ENCODE data around the gene CYFIP2. TPM values are rescaled to one million over a fixed set of nuclear protein-coding genes. Genes with fewer than 3 reads are reported as not detected.

Gene CYFIP2
- total RNA-seq, 2 donors from 2014 or later, result 335 to 493 TPM

DNA sequence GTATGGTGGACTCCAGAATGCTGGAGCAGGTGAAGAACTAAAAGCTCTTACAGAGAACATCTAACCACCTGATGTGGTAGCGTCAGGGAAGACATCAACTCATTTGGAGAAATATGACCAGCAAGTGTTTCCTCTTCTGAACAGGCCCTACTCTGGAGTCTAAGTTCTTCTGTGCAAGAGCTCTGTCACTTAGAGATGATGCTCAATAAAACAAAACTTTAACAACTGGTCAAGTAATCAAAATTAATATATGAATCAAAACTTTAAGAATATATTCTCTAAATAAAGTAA lies 85.8 kb downstream of the CYFIP2 start:
- H3K27ac Mint-ChIP-seq, result peak overlapping the region; percentile 94 to 100
- no peak for DNase-seq (ENCODE audit: low spot score in 2 of 2)

DNA sequence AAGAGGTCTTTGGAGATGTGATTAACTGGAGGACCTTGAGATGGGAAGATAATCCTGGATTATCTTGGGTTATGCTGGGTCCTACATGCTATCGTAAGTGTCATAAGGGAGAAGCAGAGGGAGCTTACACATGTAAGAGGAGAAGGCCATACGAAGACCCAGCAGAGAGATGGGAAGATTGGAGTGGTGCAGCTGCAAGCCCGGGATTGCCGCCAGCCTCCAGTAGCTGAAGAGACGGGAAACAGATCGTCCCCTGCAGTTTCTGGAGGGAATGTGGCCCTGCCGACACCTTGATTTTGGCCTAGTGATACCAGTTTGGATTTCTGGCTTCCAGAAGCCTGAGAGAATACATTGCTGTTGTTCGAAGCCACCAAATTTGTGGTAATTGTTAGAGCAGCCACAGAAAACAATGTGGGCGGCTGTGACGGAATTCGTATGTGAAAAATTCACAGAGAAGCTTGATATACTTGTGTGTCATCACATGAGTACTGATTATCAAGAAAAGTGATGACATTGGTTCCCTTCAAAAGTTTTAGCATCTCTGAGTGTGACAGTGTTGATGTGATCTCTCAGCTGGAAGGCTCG lies 86.9 kb downstream of the CYFIP2 start:
- DNase-seq (ENCODE audit: low spot score in 2 of 2), result peak in 1 of 2 donors; percentile 42
- Mint-ChIP-seq H3K27ac (peak overlapping the region; percentile 90 to 94), H3K36me3 (peaks cover 23 to 65% of the 10 kb centered on the region in 2 donors), H3K9me3 (peaks cover 0 to 3% of the 10 kb centered on the region in 2 donors)
- no peak for ATAC-seq

More for the DNA sequence above, 85.8 kb downstream of the CYFIP2 start:
- H3K9me3 Mint-ChIP-seq, result peaks cover 0 to 3% of the 10 kb centered on the region in 2 donors
- H3K36me3 Mint-ChIP-seq, result peaks cover 23 to 76% of the 10 kb centered on the region in 2 donors
- peak; percentile 51 to 54 for ATAC-seq

DNA sequence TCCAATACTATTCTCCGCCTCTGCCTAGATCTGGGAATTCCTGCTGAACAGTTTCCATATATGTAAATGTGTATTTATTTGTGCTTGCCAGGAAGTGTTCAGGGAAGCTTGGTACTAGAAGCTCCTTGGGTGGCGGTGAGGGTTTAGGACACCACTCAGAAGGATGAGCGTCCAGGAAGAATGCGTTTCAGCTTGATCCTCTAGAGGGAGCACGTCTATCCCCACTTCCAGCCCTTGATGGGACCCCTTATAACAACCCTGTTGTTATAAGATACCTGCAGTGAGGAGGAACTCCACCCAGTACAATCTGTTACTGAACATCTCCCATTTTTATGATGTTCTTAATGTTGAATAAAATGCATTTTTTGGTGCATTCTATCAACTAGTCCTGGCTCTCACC lies 88.9 kb downstream of the CYFIP2 start:
- no peak for DNase-seq (ENCODE audit: low spot score in 2 of 2)
- peaks cover 0 to 2% of the 10 kb centered on the region in 2 donors for H3K9me3 Mint-ChIP-seq
- ATAC-seq, result no peak
- peaks cover 30 to 66% of the 10 kb centered on the region in 2 donors for H3K36me3 Mint-ChIP-seq
- peak overlapping the region in 1 of 2 donors; percentile 56 for H3K27ac Mint-ChIP-seq

DNA sequence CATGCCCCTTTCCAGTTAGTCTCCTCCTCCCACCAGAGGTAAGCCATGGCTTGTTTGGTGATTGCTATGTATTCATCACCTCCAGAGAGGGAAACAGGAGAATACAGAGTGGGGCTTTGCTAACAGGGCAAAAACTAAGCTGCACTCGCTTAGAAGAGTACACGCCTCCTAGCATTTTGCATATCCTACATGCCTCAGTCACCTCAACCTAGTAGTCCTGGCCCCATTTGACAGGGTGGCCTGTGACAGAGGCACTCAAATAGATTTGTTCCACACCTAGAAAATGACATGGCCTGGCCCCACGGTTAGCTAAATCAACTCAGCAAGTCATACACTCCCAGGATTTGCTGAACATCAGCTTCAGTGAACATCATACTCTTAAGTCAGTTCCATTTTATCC lies 90.7 kb downstream of the CYFIP2 start:
- ATAC-seq, result no peak
- Mint-ChIP-seq H3K9me3 (no peaks in the 10 kb centered on the region), H3K36me3 (peaks cover 33 to 61% of the 10 kb centered on the region in 2 donors), H3K27ac (peak overlapping the region in 1 of 2 donors; percentile 90)
- DNase-seq (ENCODE audit: low spot score in 2 of 2), result no peak

DNA sequence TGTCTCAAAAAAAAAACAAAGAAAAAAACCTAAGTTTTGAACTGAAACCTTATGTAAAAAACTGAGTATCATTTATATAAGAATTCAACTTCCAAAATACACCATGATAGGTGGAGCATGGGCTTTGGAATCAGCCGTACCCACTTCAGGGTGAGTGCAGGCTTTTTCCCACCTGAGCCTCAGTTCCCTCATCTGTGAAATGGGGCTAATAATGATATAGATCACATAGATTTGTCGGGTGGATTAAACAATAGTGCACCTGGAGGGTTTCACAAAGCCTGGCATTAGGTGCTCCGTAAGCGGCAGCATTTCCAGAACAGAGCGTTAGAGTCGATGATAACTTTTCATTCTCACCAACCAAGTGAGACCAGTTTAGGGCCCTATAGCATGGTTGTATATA lies 91.9 kb downstream of the CYFIP2 start:
- ATAC-seq (no peak), DNase-seq (ENCODE audit: low spot score in 2 of 2) (no peak)
- Mint-ChIP-seq H3K27ac (peak overlapping the region; percentile 54 to 82), H3K9me3 (no peaks in the 10 kb centered on the region), H3K36me3 (peaks cover 26 to 50% of the 10 kb centered on the region in 2 donors)

DNA sequence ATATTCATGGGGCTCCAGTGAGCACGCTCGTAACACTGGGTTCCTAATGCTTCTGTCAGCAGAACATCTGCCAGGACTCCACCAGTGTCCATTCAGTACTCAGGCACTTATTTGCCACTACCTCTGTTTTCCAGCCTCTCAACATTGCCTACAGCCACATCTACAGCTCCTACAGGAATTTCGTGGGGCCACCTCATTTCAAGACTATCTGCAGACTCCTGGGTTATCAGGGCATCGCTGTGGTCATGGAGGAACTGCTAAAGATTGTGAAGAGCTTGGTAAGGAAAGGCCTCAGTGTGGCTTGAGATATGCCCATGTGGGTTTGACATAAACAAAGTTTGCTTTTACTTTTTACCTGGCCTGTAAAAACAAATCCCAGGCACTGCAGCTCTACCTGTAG lies 92.9 kb downstream of the CYFIP2 start:
- DNase-seq (ENCODE audit: low spot score in 2 of 2) (no peak), ATAC-seq (no peak)
- H3K36me3 Mint-ChIP-seq, result peaks cover 17 to 40% of the 10 kb centered on the region in 2 donors
- H3K27ac Mint-ChIP-seq, result peak overlapping the region in 1 of 2 donors; percentile 54
- no peaks in the 10 kb centered on the region for H3K9me3 Mint-ChIP-seq

DNA sequence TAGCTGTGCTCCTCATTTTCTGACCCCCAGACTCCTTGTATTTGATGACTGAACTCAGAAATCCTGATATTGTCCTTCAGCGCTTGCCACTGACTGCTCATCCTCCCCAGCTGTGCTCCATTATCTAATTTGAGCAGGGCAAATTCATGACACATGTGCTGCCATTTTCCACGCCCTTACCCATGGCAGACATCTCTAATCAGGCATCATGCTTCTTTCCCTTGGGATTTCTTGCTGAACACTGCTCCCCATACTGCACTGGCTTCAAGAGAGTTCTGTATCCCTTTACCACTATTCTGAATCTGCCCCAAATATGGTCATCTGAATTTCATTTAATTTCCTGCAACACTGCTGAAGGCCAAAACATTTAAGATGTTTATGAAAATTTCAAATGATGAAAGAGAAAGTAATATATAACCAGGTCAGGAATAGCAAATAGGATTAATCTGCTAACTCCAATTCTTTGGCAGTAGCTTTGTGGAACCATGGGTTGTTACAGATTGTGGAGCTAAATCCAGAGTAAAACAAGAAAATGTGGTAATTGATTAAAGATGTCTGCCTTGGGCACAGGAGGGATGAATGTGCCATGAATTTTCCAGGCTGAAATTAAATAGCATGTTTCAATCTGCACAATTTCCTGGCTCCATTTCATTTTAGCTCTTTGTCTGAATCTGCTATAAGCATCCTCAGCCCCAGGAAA lies 93.6 kb downstream of the CYFIP2 start:
- DNase-seq (ENCODE audit: low spot score in 2 of 2), result no peak
- no peak for ATAC-seq
- Mint-ChIP-seq H3K9me3 (no peaks in the 10 kb centered on the region), H3K27ac (peak overlapping the region; percentile 54 to 56), H3K36me3 (peaks cover 17 to 39% of the 10 kb centered on the region in 2 donors)

DNA sequence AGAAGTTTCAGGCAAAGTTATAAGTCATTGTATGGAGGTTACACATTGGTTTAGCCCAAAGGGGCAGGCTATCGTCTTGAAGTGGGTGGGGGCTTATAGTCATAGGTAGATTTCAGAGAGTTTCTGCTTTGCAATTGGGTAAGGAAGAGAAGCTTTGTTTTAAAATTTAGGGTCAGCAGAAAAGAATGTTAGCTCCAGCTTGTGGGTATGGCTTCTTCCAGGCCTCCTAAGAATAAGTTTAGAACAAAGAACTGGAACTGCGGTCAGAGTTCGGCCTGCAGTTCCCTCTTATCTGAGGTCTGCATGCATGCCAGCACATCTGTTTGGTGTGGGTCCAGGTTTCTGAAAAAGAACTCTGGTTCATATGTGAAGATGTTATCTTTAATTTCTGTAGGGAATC lies 96.1 kb downstream of the CYFIP2 start:
- ATAC-seq (no peak), DNase-seq (ENCODE audit: low spot score in 2 of 2) (no peak)
- Mint-ChIP-seq H3K9me3 (no peaks in the 10 kb centered on the region), H3K27ac (peak overlapping the region; percentile 50 to 87), H3K36me3 (peaks cover 19 to 39% of the 10 kb centered on the region in 2 donors)

DNA sequence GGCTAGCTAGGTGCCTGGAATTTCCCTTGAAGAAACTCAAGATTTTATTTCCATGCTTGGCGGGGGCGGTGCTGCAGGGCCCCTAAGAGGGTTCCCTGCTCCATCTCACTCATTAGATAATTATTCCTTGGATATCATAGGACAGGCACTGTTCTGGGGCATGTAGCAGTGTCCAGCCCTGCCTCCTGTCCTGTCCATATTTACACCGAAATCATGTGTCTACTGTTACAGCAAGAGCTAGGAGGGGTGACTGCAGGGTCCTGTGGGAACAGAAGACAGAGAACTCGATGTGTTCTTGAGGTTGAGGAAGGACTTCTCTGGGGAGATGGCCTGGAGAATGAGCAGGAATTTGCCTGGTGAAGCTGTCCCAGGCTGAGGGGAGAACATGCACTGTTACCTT lies 96.6 kb downstream of the CYFIP2 start:
- H3K9me3 Mint-ChIP-seq, result no peaks in the 10 kb centered on the region
- no peak for DNase-seq (ENCODE audit: low spot score in 2 of 2)
- peaks cover 21 to 39% of the 10 kb centered on the region in 2 donors for H3K36me3 Mint-ChIP-seq
- peak overlapping the region; percentile 50 to 87 for H3K27ac Mint-ChIP-seq
- no peak for ATAC-seq

DNA sequence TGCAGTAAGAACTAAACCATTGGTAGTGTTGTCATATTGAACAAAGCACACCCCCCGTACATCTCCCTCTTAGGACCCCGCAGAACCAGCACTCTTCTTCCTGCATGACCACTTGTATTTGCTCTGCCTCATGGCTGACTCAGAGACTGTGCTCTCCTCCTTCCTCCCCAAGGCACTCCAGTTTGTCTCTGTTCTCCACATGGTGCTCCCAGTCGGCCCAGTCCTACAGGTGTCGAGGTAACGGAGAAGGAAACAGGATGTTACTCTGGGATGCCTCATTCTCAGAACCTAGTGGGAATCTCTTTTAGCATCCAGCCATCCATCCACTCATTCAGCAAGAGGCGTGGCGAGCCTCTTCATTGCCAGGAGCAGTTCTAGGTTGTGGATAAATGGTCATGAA lies 97.1 kb downstream of the CYFIP2 start:
- Mint-ChIP-seq H3K36me3 (peaks cover 21 to 37% of the 10 kb centered on the region in 2 donors), H3K9me3 (no peaks in the 10 kb centered on the region), H3K27ac (peak overlapping the region; percentile 50 to 57)
- no peak for DNase-seq (ENCODE audit: low spot score in 2 of 2)
- no peak for ATAC-seq

DNA sequence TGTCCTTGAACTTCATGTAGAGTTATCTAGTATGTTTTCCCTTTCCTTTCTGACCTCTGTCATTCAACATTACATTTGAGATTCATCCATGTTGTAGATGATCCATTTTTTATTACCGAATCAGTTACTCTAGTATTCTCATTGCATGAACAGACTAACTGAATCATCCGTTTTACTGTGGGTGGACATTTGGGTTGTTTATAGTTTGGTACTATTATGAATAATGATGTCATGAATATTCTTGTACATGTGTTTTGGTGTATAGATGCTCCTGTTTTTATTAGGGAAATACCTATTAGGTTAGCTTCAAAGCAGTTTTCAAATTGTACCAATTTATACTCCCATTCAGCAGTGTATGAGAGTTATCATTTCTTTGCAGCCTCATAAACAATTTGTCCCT lies 99.8 kb downstream of the CYFIP2 start:
- no peak for DNase-seq (ENCODE audit: low spot score in 2 of 2)
- peak overlapping the region in 1 of 2 donors; percentile 11 for H3K27ac Mint-ChIP-seq
- ATAC-seq, result no peak
- no peaks in the 10 kb centered on the region for H3K9me3 Mint-ChIP-seq
- peaks cover 4 to 16% of the 10 kb centered on the region in 2 donors for H3K36me3 Mint-ChIP-seq

DNA sequence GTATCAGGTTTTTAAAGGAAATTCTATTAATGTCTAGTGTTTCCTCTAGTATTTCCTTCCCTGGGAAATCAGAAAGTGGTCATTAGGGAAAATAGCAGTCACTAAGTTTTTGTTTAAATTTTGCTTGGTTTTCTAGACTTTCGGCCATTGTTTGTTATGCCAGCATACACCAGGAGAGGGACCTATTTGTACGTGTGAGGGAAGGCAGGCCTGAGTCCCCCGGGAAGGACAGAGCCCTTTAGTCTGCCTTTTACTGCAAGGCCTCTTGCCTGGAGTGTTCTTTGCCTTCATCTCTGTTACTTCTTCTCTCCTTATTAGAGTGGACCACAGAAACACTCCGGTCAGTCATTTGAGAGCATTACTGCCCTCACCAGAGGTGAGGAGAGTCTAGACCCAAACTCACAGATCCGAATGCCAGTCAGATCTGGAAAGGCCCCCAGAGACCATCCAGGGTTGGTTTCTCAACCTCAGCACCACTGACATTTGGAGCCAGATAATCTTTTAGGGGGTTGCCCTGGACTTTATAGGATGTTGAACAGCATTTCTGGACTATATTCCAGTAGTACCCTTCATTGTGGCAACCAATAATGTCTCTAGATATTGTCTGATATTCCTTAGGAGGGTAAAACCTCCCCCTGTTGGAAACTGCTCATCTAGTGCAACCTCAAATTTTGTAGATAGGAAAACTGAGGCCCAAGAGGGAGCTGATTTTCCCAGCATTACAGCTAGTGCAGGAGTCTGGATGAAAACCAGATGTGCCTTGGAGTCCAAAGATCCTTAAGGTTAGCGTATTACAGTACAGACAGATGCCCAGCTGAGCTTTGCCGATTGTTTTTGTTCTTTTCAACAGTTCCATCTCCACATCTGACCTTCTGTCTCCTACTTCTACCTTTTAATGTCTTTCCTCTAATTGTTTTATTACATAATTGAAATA lies 101.1 kb downstream of the CYFIP2 start:
- peak overlapping the region; percentile 77 to 85 for H3K27ac Mint-ChIP-seq

DNA sequence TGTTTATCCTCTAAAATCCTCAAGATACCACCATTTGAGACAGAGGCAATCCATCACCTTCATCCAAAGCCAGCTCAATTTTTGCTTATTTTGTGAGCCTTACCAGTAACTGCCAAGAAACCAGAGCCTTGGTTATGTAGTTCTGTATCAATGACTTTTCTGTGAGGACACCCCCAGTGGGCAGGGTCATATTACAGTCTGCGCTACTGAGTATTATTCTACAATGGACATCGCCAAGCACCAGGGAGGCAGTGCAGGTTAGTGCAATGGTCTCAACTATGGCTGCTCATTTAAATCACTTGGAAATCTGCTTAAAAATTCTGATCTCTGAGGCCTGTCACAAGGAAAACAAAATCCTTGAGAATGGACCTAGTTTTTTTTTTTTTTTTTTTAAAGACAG lies 103.6 kb downstream of the CYFIP2 start:
- Mint-ChIP-seq H3K36me3 (peaks cover 4 to 19% of the 10 kb centered on the region in 2 donors), H3K27ac (peak overlapping the region in 1 of 2 donors; percentile 74), H3K9me3 (no peaks in the 10 kb centered on the region)
- DNase-seq (ENCODE audit: low spot score in 2 of 2), result no peak
- ATAC-seq, result peak in 1 of 2 donors; percentile 32

More for the DNA sequence above, 101.1 kb downstream of the CYFIP2 start:
- Mint-ChIP-seq H3K36me3 (peaks cover 4 to 17% of the 10 kb centered on the region in 2 donors), H3K9me3 (no peaks in the 10 kb centered on the region)
- no peak for ATAC-seq
- no peak for DNase-seq (ENCODE audit: low spot score in 2 of 2)

DNA sequence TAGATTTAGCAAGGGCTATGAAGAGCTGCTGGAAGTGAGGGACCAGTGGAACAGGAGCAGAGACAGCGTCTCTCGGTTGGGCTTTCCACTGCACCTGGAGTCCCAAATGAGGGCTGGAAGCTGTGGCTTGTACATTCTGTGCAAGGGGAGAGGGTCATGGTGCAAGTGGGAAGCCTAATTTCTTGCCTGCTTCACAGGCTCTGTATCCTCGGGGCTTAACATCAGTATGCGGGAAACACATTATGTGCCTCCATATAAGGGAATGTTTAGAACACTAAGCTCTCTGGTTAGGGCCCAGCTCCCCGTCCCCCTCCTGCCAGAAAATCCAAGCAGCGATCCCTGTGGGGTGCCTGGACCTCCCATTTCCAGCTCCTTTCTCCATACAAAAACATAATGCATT lies 105.0 kb downstream of the CYFIP2 start:
- DNase-seq (ENCODE audit: low spot score in 2 of 2) (no peak), ATAC-seq (no peak)
- peaks cover 9 to 25% of the 10 kb centered on the region in 2 donors for H3K36me3 Mint-ChIP-seq
- peak overlapping the region; percentile 40 to 71 for H3K27ac Mint-ChIP-seq
- no peaks in the 10 kb centered on the region for H3K9me3 Mint-ChIP-seq

DNA sequence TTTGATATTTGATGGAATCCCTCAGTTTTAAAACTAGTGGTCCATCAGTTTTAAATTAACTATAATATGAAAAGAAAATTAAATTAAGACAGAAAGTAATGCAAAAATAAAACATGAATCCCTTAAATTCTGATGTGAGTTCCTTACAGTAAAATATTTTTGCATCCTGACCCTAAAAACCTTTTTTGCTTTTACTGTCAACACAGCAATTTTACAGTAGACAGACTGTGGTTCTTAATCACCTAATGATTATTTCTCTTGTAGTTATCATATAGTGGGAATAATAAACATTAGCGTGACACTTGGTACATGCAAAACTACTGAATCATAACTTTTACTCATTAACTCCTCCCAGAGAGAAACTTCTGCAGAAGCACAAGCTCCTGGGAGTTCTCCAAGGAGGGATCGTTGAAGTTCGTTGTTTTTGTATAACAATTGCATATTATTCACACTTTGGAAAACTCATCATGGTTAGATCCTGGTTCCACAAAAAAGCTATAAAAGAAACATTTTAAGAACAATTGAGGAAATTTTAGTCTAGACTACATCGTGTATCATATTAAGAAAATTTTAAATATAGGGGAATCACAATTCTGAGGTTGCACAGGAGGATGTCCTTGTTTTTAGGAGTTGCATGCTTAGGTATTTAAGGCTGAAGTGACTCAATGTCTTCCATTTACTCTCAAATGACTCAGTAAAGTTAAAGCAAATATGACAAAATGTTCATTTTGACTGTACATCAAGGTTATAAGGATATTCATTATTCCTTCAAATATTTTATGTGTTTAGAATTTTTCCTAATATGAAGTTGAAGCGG lies 105.9 kb downstream of the CYFIP2 start:
- no peaks in the 10 kb centered on the region for H3K9me3 Mint-ChIP-seq
- DNase-seq (ENCODE audit: low spot score in 2 of 2) (no peak), ATAC-seq (no peak)
- peaks cover 15 to 31% of the 10 kb centered on the region in 2 donors for H3K36me3 Mint-ChIP-seq
- peak overlapping the region; percentile 12 to 71 for H3K27ac Mint-ChIP-seq

DNA sequence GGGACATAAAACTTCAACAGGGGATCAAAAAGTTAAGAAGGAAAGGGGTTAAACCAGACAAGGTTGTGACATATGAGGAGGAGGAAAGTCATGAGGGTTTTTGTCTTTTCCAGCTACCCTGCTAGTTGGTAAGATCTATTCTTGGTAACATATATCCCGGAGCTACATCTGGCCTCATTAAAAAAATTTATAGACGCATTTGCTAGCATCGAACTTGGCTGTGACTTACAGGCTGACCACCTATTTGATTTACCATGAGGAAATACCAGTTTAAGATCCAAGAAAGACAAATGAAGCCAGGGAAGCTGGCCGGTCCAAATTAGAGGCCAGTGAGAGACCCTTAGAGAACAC lies 106.5 kb downstream of the CYFIP2 start:
- ATAC-seq (no peak), DNase-seq (ENCODE audit: low spot score in 2 of 2) (no peak)
- Mint-ChIP-seq H3K36me3 (peaks cover 14 to 37% of the 10 kb centered on the region in 2 donors), H3K9me3 (no peaks in the 10 kb centered on the region), H3K27ac (peak overlapping the region in 1 of 2 donors; percentile 26)
